IMR-90 (cell line): Measurements from ENCODE around the gene PHACTR3. TPM values are rescaled to one million over a fixed set of nuclear protein-coding genes. Genes with fewer than 3 reads are reported as not detected.

Source experiments
- ATAC-seq: fragments of 200-7000 bp; cut with Tn5 transposase; 2 replicates; pipeline ENCODE4 v1.9.1; 2020; ENCODE audit warnings: low read depth, mild to moderate bottlenecking, moderate library complexity
- BruUV-seq: library from RNA; stranded (reverse); fragments of 400-500 nt; replicated peaks from 2 replicates; lab custom pipeline; 2021; lab: Mats Ljungman, UMichigan
- CTCF ChIA-PET: fragments of 300-600 bp; formaldehyde crosslinking; extraction: SDS; loops from one replicate; lab custom pipeline; 2021; ENCODE audit warnings: antibody characterized with exemption; lab: Yijun Ruan, JAX
- POLR2A ChIA-PET: fragments of 300-600 bp; sonication (Branson Sonifier 250); formaldehyde crosslinking; loops from one replicate; lab custom pipeline; 2022; ENCODE audit warnings: antibody characterized with exemption; ENCODE audit not compliant: unreplicated experiment; lab: Charles Lee
- DNase-seq: peaks from one replicate; pipeline ENCODE4 v3.0.0; 2013
- H2AFZ ChIP-seq: replicated peaks from 2 replicates; pipeline ENCODE3; 2013; ENCODE audit warnings: low read length, mild to moderate bottlenecking; ENCODE audit not compliant: poor library complexity
- H2AK5ac ChIP-seq: 2 replicates; pipeline ENCODE4 v1.6.1; 2013; ENCODE audit warnings: low read depth, low read length, inconsistent platforms
- H2AK9ac ChIP-seq: replicated peaks from 2 replicates; pipeline ENCODE3; 2013; ENCODE audit warnings: mild to moderate bottlenecking, low read depth, low read length, moderate library complexity; ENCODE audit not compliant: poor library complexity
- H2BK120ac ChIP-seq: 2 replicates; pipeline ENCODE4 v1.6.1; 2013; ENCODE audit warnings: low read depth, low read length, inconsistent platforms
- H2BK15ac ChIP-seq: 3 replicates; pipeline ENCODE4 v1.6.1; 2013; ENCODE audit warnings: low read depth, low read length, inconsistent platforms
- H2BK20ac ChIP-seq: 2 replicates; pipeline ENCODE4 v1.6.1; 2013; ENCODE audit warnings: low read depth, mild to moderate bottlenecking, inconsistent platforms, low read length, moderate library complexity
- H2BK5ac ChIP-seq: 2 replicates; pipeline ENCODE4 v1.6.1; 2013; ENCODE audit warnings: mild to moderate bottlenecking, low read depth, low read length, inconsistent platforms; ENCODE audit not compliant: poor library complexity, severe bottlenecking
- H3K14ac ChIP-seq: replicated peaks from 2 replicates; pipeline ENCODE4 v1.6.1; 2013; ENCODE audit warnings: low read depth, low read length, inconsistent platforms
- H3K18ac ChIP-seq: 2 replicates; pipeline ENCODE4 v1.6.1; 2013; ENCODE audit warnings: low read depth, low read length, control low read depth
- H3K23ac ChIP-seq: 2 replicates; pipeline ENCODE4 v1.6.1; 2013; ENCODE audit warnings: low read depth, low read length, inconsistent platforms
- H3K27ac ChIP-seq: 2 replicates; pipeline ENCODE4 v1.5.1; 2013; ENCODE audit warnings: mild to moderate bottlenecking, control low read depth, low read length; ENCODE audit not compliant: insufficient read depth
- H3K27me3 ChIP-seq: 2 replicates; pipeline ENCODE4 v1.6.1; 2013; ENCODE audit warnings: low read length; ENCODE audit not compliant: control insufficient read depth, insufficient read depth
- H3K36me3 ChIP-seq: 2 replicates; pipeline ENCODE4 v1.6.1; 2013; ENCODE audit warnings: low read length, mixed read lengths; ENCODE audit not compliant: control insufficient read depth, insufficient read depth
- H3K4ac ChIP-seq: 2 replicates; pipeline ENCODE4 v1.6.1; 2013; ENCODE audit warnings: low read depth, low read length, inconsistent platforms
- H3K4me1 ChIP-seq: 2 replicates; pipeline ENCODE4 v1.6.1; 2013; ENCODE audit warnings: low read length, mixed read lengths; ENCODE audit not compliant: control insufficient read depth, insufficient read depth
- H3K4me2 ChIP-seq: 2 replicates; pipeline ENCODE4 v1.6.1; 2013; ENCODE audit warnings: low read depth, mild to moderate bottlenecking, control low read depth, low read length, moderate library complexity
- H3K4me3 ChIP-seq: 2 replicates; pipeline ENCODE4 v1.5.1; 2013; ENCODE audit warnings: low read depth, mild to moderate bottlenecking, control low read depth, low read length, moderate library complexity; ENCODE audit not compliant: insufficient read depth
- H3K56ac ChIP-seq: 2 replicates; pipeline ENCODE4 v1.6.1; 2013; ENCODE audit warnings: low read length, inconsistent platforms; ENCODE audit not compliant: insufficient read depth; ENCODE audit errors: extremely low read depth
- H3K79me1 ChIP-seq, 2 experiments: 2 replicates each; pipeline ENCODE4 v1.6.1; 2013; ENCODE audit warnings: low read length in 2 of 2, inconsistent platforms in 1 of 2, low read depth in 1 of 2
- H3K9ac ChIP-seq: 2 replicates; pipeline ENCODE4 v1.6.1; 2013; ENCODE audit warnings: low read depth, low read length, control low read depth
- H3K9me1 ChIP-seq: 2 replicates; pipeline ENCODE4 v1.6.1; 2013; ENCODE audit warnings: low read length, inconsistent platforms; ENCODE audit not compliant: insufficient read depth
- H3K9me3 ChIP-seq: 2 replicates; pipeline ENCODE4 v1.6.1; 2013; ENCODE audit warnings: low read length; ENCODE audit not compliant: control insufficient read depth, insufficient read depth
- H4K20me1 ChIP-seq: 2 replicates; pipeline ENCODE4 v1.6.1; 2013; ENCODE audit warnings: low read length, inconsistent platforms; ENCODE audit not compliant: insufficient read depth
- H4K5ac ChIP-seq: 2 replicates; pipeline ENCODE4 v1.6.1; 2013; ENCODE audit warnings: mild to moderate bottlenecking, low read depth, low read length, control low read depth
- H4K8ac ChIP-seq, 2 experiments: 2 replicates each; pipeline ENCODE4 v1.6.1; 2013; ENCODE audit warnings: low read depth in 2 of 2, low read length in 2 of 2, control low read depth in 1 of 2, inconsistent platforms in 1 of 2
- H4K91ac ChIP-seq: 2 replicates; pipeline ENCODE4 v1.6.1; 2013; ENCODE audit warnings: low read depth, low read length, inconsistent platforms; ENCODE audit not compliant: insufficient read depth
- CHD1 ChIP-seq: IDR thresholded peaks from 2 replicates; pipeline ENCODE4 v1.6.1; 2012; ENCODE audit warnings: low read depth, low read length, improper control_type of control experiment
- MAZ ChIP-seq: IDR thresholded peaks from 2 replicates; pipeline ENCODE4 v1.6.1; 2012; ENCODE audit warnings: low read depth, mild to moderate bottlenecking, low read length, improper control_type of control experiment, moderate library complexity, borderline replicate concordance
- NFE2L2 ChIP-seq: fragments of 150-350 bp; IDR thresholded peaks from 2 replicates; pipeline ENCODE4 v1.6.1; 2016; ENCODE audit warnings: low read depth, mild to moderate bottlenecking, low read length
- RFX5 ChIP-seq: IDR thresholded peaks from 2 replicates; pipeline ENCODE4 v1.8.0; 2012; ENCODE audit warnings: low read depth, mild to moderate bottlenecking, low read length, moderate library complexity
- WGBS, 2 experiments: methylation state at CpG; one replicate each; pipeline versions ENCODE4 v1.1.5 to v1.1.7; 2013; ENCODE audit warnings: missing lambda C conversion rate in 2 of 2; ENCODE audit not compliant: insufficient read length in 1 of 2; ENCODE audit errors: extremely low coverage in 2 of 2; 5-methylcytosine and 5-hydroxymethylcytosine counted together
- dilution Hi-C: fragments of 300-500 bp; cut with HindIII; formaldehyde crosslinking; loops from one replicate; pipeline ENCODE4 v1.14.3; 2018; ENCODE audit warnings: low sequenced_read_pairs; ENCODE audit not compliant: unreplicated experiment
- in situ Hi-C: fragments of 300-500 bp; cut with MboI; formaldehyde crosslinking; loops from 3 replicates; pipeline ENCODE4 v1.14.3; 2019; ENCODE audit warnings: low sequenced_read_pairs, inconsistent platforms, mixed read lengths
- intact Hi-C: fragments of 100-400 bp; cut with micrococcal nuclease; formaldehyde crosslinking; loops from 2 replicates; pipeline ENCODE4 v1.10.0; 2022
- polyA plus RNA-seq, 3 experiments: library from polyadenylated mRNA; depleted of rRNA; stranded (reverse); fragments of >200 nt; gene quantifications; 2 replicates each; pipeline ENCODE4 v1.2.3, GENCODE V29; 2012; ENCODE audit warnings: low replicate concordance in 1 of 3
- total RNA-seq: library from RNA; depleted of rRNA; stranded (reverse); fragments of >200 nt; gene quantifications from 2 replicates; pipeline ENCODE4 v1.2.3, GENCODE V29; 2012
- TF ChIP-seq, protein P1 (sequence below): fragments of 150-350 bp; IDR thresholded peaks from 2 replicates; pipeline ENCODE4 v1.6.1; 2016; ENCODE audit warnings: low read depth, mild to moderate bottlenecking, low read length, moderate library complexity, borderline replicate concordance

Gene PHACTR3
- total and polyA plus RNA-seq, 2 of the 4 experiments (the other 2 are of a cell fraction): not detected

DNA sequence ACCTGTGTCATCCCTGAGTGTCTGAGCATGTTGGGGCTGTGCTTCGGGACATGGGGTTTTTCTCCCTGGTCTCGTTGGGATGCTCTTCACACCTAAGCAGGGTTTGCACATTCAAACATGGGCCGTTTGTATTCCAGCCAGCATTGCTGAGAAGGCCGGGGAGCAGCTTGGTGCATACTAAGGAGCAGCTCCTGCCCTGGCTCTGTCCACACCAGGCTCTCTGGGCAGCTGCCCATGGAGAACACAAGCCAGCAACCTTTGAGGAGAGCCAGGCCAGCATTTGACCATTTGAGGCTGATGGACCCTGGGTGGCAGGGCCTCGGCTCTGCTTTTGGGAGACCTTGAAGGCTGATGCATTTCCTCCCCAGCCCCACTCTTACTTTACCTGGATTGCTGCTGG is 92.1 kb downstream of the PHACTR3 start:
- H3K79me1 ChIP-seq: no peaks in the 10 kb centered on the region
- H2BK120ac ChIP-seq: no peak overlapping the region
- H3K4me1 ChIP-seq: no peaks in the 10 kb centered on the region
- no peak overlapping the region for H3K56ac ChIP-seq
- TF ChIP-seq MAZ (no peak), NFE2L2 (no peak), CHD1 (no peak), RFX5 (no peak)
- TF ChIP-seq, protein P1, sequence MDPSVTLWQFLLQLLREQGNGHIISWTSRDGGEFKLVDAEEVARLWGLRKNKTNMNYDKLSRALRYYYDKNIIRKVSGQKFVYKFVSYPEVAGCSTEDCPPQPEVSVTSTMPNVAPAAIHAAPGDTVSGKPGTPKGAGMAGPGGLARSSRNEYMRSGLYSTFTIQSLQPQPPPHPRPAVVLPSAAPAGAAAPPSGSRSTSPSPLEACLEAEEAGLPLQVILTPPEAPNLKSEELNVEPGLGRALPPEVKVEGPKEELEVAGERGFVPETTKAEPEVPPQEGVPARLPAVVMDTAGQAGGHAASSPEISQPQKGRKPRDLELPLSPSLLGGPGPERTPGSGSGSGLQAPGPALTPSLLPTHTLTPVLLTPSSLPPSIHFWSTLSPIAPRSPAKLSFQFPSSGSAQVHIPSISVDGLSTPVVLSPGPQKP: no peak
- no peak overlapping the region for H3K18ac ChIP-seq
- dilution Hi-C loops: no loop called here
- no peak overlapping the region for H2AK9ac ChIP-seq
- no peaks in the 10 kb centered on the region for H4K20me1 ChIP-seq
- H2AFZ ChIP-seq: no peak overlapping the region
- H2BK5ac ChIP-seq: no peak overlapping the region
- H3K27ac ChIP-seq: no peak overlapping the region
- no peak overlapping the region for H4K91ac ChIP-seq
- H3K23ac ChIP-seq: no peak overlapping the region
- in situ Hi-C loops: no loop called here
- 20% methylated on average over 1 of the region's 5 CpGs; no CpG with 5 or more reads in 1 of the 2 experiments for WGBS, 2 experiments
- H3K9ac ChIP-seq: no peak overlapping the region
- H3K4ac ChIP-seq: no peak overlapping the region
- no peak overlapping the region for H3K14ac ChIP-seq
- no peak overlapping the region for H4K5ac ChIP-seq
- no TSS peak for BruUV-seq
- H3K9me3 ChIP-seq: peaks cover 17% of the 10 kb centered on the region
- no peak overlapping the region for H2BK20ac ChIP-seq
- no peak overlapping the region for H3K4me3 ChIP-seq
- no peaks in the 10 kb centered on the region for H3K36me3 ChIP-seq
- no peak overlapping the region for H4K8ac ChIP-seq
- POLR2A ChIA-PET: no interaction called here
- ATAC-seq (no peak), DNase-seq (no peak)
- no peaks in the 10 kb centered on the region for H3K9me1 ChIP-seq
- no peak overlapping the region for H2AK5ac ChIP-seq
- intact Hi-C loops: no loop called here
- H3K4me2 ChIP-seq: no peak overlapping the region
- CTCF ChIA-PET: no interaction called here
- no peak overlapping the region for H2BK15ac ChIP-seq
- H3K27me3 ChIP-seq: no peaks in the 10 kb centered on the region
